Breast epithelium (tissue), 3 donors: Measurements from ENCODE around the gene ZNF135.

ENCODE experiments used
- POLR2A ChIP-seq: fragments of 450-650 bp; IDR thresholded peaks from one replicate; pipeline ENCODE4 v1.6.1; 2016; ENCODE audit warnings: antibody characterized with exemption, mild to moderate bottlenecking, moderate library complexity
- POLR2AphosphoS5 ChIP-seq, 3 donors: sonication (generic); formaldehyde crosslinking; IDR thresholded peaks; one replicate each; pipeline ENCODE4 v1.6.1; 2017; ENCODE audit warnings: antibody characterized with exemption in 3 of 3
- TF ChIP-seq, protein P1 (sequence below), 3 donors: fragments of 450-650 bp; IDR thresholded peaks; one replicate each; pipeline ENCODE4 v1.5.1; 2016 to 2017; ENCODE audit warnings: antibody characterized with exemption in 3 of 3, mild to moderate bottlenecking in 3 of 3, moderate library complexity in 3 of 3

DNA sequence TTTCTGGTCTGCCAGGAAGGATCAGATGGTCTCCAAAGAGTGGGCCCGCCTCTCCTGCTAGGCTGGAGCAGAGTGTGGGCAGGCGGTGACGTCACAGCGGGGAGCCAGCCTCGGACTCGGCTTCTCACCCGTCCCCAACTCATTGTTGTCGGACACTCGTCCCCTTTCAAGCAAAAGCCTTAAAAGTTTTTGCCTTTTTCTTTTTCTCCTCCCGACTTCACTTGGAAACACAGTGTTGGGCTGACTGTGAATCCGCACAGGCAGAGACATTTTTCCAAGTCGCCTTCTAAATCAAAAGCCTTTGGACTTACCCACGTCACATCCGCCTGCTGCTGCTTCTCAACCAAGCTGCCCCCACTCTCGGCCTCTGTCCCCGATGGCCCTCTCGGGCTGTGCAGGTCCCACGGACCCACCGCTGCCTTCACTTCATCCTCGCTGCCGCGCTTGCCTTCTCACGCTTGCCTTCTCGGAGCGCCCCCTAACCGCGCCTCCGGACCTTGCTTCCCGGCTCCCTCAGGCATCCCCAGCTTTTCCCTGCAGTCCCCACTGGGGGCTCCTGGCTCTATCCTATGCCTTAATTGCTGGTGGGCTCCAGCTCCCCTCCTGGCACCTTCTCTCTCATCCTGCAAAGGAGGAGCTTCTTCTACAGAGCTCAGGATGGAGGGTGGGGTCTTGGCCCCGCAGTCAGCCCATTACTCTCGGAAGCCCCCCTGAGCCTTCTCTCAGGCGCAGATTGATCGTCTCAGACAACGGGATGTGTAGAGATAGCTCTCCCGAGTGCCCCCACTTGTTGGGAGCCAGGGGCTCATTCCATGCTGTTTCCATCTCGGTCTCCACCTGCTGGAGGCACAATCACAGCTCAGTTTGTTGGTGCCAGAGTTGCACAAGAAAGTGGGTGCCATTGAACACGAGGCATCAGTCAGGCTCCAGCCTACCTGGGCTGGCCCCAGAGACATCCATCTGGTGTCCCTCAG lies 3.9 kb upstream of the ZNF135 start:
- TF ChIP-seq, protein P1, sequence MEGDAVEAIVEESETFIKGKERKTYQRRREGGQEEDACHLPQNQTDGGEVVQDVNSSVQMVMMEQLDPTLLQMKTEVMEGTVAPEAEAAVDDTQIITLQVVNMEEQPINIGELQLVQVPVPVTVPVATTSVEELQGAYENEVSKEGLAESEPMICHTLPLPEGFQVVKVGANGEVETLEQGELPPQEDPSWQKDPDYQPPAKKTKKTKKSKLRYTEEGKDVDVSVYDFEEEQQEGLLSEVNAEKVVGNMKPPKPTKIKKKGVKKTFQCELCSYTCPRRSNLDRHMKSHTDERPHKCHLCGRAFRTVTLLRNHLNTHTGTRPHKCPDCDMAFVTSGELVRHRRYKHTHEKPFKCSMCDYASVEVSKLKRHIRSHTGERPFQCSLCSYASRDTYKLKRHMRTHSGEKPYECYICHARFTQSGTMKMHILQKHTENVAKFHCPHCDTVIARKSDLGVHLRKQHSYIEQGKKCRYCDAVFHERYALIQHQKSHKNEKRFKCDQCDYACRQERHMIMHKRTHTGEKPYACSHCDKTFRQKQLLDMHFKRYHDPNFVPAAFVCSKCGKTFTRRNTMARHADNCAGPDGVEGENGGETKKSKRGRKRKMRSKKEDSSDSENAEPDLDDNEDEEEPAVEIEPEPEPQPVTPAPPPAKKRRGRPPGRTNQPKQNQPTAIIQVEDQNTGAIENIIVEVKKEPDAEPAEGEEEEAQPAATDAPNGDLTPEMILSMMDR (IDR thresholded peaks at IDR 0.05) = peak in 1 of 3 donors; percentile 21
- TF ChIP-seq POLR2A (no peak), POLR2AphosphoS5 (IDR thresholded peaks at IDR 0.05) (no peak)
